Dedifferentiated amniotic fluid mesenchymal stem cell (primary cell): ENCODE data around the gene ERICH3.
A peak's percentile ranks its signal among the peaks of the same experiment; 100 is the strongest.
"Not testable (repeated sequence)": the region's sequence is repeated elsewhere in the genome, so short reads cannot be mapped to it uniquely, and the experiment has no call there.

Source experiments
- DNase-seq: peaks from one replicate; pipeline ENCODE4 v3.0.0-alpha.2; 2016; ENCODE audit errors: extremely low spot score

ERICH3 gene

GRCh38 chr1:74677926-74678325 is 4.3 kb upstream of the ERICH3 start:
- DNase-seq = no peak

DNA sequence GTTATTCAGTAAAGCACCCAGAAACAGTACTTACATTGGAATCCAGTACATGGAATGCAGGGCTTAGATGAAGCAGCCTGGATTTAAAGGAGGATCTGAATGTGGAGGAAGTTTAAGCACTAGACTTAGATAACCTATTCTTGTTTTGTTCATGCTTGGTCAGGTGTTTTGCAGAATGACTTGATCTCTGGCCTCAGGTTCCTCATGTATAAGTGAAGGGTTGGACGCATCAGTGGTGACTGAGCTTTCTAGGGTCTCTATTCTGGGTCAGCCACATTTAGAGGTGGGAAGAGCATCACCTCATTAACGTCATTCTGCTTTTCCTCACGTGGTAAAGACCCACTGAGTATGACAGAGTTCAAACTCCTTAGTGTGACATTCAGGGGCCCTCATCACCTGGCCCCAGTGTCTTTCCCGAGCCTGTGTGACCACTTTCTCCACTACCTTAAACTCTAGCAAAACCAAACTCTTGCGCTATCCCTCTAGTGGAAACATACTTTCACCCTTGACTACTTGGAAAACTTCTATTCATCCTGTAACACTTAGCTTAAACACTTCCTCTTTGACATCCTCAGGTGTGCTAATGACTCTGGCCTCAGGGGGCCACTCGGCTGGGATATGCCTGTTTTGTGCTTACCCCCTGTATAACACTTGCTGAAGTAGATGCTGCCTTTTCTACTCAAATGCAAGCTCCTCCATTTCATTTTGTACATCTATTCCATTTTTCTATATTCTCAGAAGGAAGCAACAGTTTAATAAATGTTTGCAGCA is 871 bp upstream of the ERICH3 start:
- no peak for DNase-seq

GRCh38 chr1:74670866-74671265 is 2.7 kb downstream of the ERICH3 start:
- not testable (repeated sequence) for DNase-seq

GRCh38 chr1:74654708-74655107 is 18.9 kb downstream of the ERICH3 start:
- DNase-seq = no peak

GRCh38 chr1:74652711-74653139 is 20.9 kb downstream of the ERICH3 start:
- no peak for DNase-seq

GRCh38 chr1:74650561-74650960 is 23.0 kb downstream of the ERICH3 start:
- DNase-seq = peak; percentile 15

GRCh38 chr1:74641876-74642275 is 31.7 kb downstream of the ERICH3 start:
- no peak for DNase-seq

GRCh38 chr1:74641161-74641560 is 32.4 kb downstream of the ERICH3 start:
- no peak for DNase-seq

- no peak for DNase-seq
Observed at GRCh38 chr1:74637296-74637695, 36.3 kb downstream of the ERICH3 start.

GRCh38 chr1:74629283-74629682 is 44.3 kb downstream of the ERICH3 start:
- no peak for DNase-seq

DNA sequence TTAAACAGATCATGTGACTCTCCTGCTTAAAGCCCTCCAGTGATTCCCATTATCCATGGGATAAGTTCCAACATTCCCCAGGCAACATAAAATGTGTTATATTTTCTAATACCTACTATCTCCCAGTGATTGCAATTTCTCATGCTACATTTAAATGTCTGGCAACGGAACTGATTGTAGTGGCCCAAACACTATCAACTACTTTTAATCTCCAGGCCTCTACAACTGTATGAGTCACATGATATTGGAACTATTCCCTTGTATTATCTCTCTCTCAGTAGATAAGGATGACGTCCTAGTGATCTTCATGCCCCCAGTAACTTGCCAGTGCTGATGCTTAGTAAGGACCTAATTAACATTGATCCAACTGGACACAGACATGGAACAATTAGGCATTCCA is 49.9 kb downstream of the ERICH3 start:
- no peak for DNase-seq

DNA sequence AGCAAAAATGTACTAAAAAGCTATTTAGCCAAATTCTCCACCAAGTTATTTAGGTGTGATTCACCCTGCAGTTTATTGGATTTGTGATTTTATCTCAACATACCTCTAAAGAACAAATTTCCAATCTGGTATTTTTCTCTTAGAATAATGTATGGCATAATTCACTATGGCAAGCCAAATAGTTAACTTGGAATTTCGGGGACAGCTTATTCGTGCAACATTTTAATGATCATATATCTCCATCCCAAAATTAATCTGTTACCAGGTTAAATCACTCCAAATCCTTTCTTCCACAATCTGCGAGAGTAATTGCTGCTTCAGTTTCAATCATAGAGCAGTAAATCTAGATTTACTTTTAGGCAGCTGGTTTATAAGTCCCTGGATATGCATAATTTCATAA is 53.4 kb downstream of the ERICH3 start:
- no peak for DNase-seq

DNA sequence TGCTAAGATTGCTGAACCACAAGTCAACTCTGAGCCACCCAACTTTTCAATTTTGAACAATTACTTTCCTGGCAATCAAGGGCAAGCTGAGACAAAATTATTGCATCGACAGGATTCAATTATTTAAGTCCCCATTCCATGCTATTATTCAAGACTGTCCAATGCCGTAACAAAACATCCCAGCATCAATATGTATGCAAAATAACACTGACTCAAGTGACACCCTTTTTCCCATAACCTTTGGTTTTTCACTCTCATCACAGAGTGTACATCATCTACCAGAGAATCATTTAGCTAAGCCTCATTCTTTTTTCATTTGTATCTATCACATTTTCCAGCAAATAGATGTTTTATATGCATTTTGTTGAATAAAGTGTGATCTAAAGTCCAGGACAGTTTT is 54.6 kb downstream of the ERICH3 start:
- DNase-seq = no peak

DNA sequence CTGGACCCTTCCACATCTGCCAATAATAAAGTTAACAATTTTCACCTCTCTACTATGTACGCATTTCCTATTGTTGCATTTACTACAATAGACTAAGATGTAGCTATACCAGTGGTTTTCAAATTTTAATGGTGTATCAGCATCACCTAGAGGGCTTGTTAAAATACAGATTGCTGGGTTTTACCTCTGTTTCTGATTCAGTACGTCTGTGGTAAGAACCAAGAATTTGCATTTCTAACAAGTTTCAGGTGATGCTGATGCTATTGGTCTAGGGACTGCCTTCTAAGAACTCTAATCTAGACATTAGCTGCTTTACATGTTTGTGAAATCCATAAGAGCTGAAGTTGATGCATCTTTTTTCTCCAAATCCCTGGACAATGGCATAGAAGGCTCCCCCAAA is 59.7 kb downstream of the ERICH3 start:
- no peak for DNase-seq

DNA sequence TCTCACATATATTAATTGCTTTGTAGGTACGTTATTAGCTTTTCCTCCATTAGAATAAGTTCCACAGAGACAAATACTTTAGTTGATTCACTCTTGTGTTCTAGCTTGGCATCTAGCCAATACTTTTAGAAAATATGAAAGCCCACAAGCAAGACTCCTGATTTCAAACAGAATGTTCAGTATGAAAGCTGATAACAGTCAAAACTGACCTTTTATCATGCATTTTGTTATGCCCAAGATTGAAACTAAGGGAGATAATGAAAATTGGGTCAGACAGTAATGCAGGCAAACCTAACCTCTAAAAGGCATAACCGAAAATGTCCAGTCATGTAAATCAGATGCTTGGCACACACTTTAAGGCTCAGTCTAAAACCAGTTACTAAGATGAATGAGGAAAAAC is 61.7 kb downstream of the ERICH3 start:
- no peak for DNase-seq

DNA sequence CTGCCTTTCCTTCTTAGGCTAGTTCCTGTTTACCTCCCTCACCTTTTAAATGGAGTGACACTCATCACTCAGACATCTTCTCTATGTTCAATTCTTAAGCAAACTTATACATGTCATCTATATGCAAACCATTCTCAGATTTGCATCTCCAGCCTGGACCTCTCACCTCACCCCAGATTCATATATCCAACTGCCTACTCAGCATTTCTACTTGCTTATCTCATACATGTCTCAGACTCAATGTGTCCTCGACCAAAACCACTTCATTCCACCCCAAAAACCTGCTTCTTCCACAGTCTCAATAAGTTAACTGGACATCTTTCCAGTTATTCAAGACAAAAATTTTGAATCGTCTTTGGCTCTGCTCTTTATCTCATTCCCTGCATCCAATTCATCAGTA is 62.6 kb downstream of the ERICH3 start:
- DNase-seq = no peak

DNA sequence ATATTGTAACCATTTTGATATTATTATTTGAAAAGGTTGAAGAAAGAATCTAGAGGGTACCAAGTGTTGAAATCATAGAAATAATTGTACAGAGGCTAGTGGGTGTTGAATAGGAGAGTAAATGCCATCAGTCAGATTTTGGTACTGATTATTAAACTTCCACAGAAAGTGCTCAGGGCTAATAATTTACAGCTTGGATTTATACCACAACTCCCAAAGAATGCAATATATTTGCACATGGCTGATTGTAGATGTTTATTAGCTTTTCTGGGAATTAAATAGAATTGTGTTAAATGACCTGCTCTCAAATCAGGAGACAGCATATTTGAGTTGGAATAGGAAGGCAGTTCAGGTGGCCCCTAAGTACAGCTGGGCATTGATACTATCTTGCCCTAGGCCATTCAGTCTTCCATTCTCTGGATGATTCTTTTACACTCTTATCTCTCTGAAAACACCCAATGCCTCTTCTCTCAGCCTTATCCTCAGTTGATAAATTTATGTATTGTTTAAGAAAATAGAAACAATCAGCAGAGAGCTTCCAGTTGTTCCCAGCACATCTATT is 63.7 kb downstream of the ERICH3 start:
- DNase-seq = no peak

DNA sequence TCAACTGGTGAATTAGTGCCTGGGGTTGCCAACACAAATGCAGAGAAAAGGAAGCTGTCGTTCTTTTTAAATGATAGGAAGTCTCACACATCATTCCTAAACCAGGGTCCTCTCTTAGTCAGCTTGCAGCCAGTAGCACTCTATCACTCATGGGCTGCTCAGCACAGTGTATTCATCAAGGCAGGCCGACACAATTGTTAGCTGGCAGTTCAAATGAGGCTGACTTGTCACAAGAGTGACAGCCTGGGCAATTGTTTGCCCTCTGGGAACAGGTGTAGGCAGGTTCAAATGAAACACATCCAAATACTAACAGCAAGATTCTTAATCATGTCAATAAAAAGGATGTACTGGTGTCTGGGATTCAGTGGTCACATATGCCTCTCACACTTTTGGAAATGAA is 76.9 kb downstream of the ERICH3 start:
- no peak for DNase-seq

GRCh38 chr1:74593887-74594866 is 79.4 kb downstream of the ERICH3 start:
- no peak for DNase-seq

- no peak for DNase-seq
Observed at GRCh38 chr1:74592580-74593355, 80.8 kb downstream of the ERICH3 start.

- DNase-seq = no peak
Observed at GRCh38 chr1:74591949-74592348, 81.6 kb downstream of the ERICH3 start.

DNA sequence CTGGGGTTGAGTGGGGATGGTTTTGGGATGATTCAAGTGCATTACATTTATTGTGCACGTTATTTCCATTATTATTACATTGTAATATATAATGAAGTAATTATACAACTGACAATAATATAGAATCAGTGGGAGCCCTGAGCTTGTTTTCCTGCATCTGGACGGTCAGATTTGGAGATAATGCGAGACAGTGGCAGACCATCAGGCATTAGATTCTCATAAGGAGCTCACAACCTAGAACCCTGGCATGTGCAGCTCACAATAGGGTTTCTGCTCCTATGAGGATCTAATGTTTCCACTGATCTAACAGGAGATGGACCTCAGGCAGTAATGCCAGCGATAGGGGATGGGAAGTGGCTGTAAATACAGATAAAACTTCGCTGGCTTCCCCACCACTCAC is 83.3 kb downstream of the ERICH3 start:
- DNase-seq = no peak
